Panc1 (cell line): ENCODE data around the gene OR8D4. TPM values are rescaled to one million over a fixed set of nuclear protein-coding genes. Genes with fewer than 3 reads are reported as not detected.

Source experiments
- ATAC-seq: fragments of 200-7000 bp; cut with Tn5 transposase; 2 replicates; pipeline ENCODE4 v1.9.1; 2020; ENCODE audit warnings: mild to moderate bottlenecking, moderate library complexity
- BruUV-seq: library from RNA; stranded (reverse); fragments of 400-500 nt; replicated peaks from 2 replicates; lab custom pipeline; 2021; lab: Mats Ljungman, UMichigan
- CTCF ChIA-PET: fragments of 300-600 bp; sonication (Branson Sonifier 250); formaldehyde crosslinking; loops from one replicate; lab custom pipeline; 2022; ENCODE audit warnings: antibody characterized with exemption; lab: Charles Lee
- POLR2A ChIA-PET: fragments of 300-600 bp; sonication (Branson Sonifier 250); formaldehyde crosslinking; loops from one replicate; lab custom pipeline; 2022; ENCODE audit warnings: antibody characterized with exemption; lab: Charles Lee
- DNase-seq: peaks from one replicate; pipeline ENCODE4 v3.0.0-alpha.2; 2010; ENCODE audit warnings: low read depth, low spot score
- H3K27ac ChIP-seq: 2 replicates; pipeline ENCODE4 v1.5.1; 2011; ENCODE audit warnings: mild to moderate bottlenecking, low read length, inconsistent platforms
- H3K27me3 ChIP-seq: fragments of 200-500 bp; sonication (Bioruptor generic); 2 replicates; pipeline ENCODE4 v1.6.0; 2014; ENCODE audit warnings: low read length, inconsistent platforms; ENCODE audit not compliant: control insufficient read depth, insufficient read depth
- H3K36me3 ChIP-seq: fragments of 200-500 bp; sonication (Bioruptor generic); 2 replicates; pipeline ENCODE4 v1.5.1; 2014; ENCODE audit warnings: inconsistent platforms, mild to moderate bottlenecking, low read length, moderate library complexity; ENCODE audit not compliant: control insufficient read depth, insufficient read depth
- H3K4me1 ChIP-seq: 2 replicates; pipeline ENCODE4 v1.5.1; 2011; ENCODE audit warnings: inconsistent platforms, mild to moderate bottlenecking, low read length, moderate library complexity; ENCODE audit not compliant: control insufficient read depth, insufficient read depth
- H3K4me3 ChIP-seq, 2 experiments: 2 replicates each; pipeline ENCODE4 v1.5.1; 2011 to 2012; ENCODE audit warnings: low read depth in 2 of 2, low read length in 2 of 2, mild to moderate bottlenecking in 2 of 2, inconsistent platforms in 1 of 2, moderate library complexity in 1 of 2
- H3K9me3 ChIP-seq: fragments of 200-500 bp; sonication (Bioruptor generic); 2 replicates; pipeline ENCODE4 v1.5.1; 2014; ENCODE audit warnings: low read depth, mild to moderate bottlenecking, inconsistent platforms, low read length, moderate library complexity; ENCODE audit not compliant: control insufficient read depth, insufficient read depth
- CTCF ChIP-seq: fragments of 450-650 bp; IDR thresholded peaks from 2 replicates; pipeline ENCODE4 v1.5.1; 2017; ENCODE audit warnings: mild to moderate bottlenecking
- POLR2AphosphoS5 ChIP-seq: IDR thresholded peaks from 2 replicates; pipeline ENCODE4 v1.6.1; 2012; ENCODE audit warnings: mild to moderate bottlenecking, low read depth, low read length, moderate library complexity
- REST ChIP-seq, 2 experiments: IDR thresholded peaks; 2 replicates each; pipeline ENCODE4 v1.6.1; 2011 to 2012; ENCODE audit warnings: low read depth in 2 of 2, control low read depth in 1 of 2, low read length in 1 of 2, mild to moderate bottlenecking in 1 of 2, moderate library complexity in 1 of 2; ENCODE audit not compliant: insufficient read depth in 1 of 2
- SIN3A ChIP-seq: IDR thresholded peaks from 2 replicates; pipeline ENCODE4 v1.6.1; 2012; ENCODE audit warnings: low read depth, mild to moderate bottlenecking, low read length, moderate library complexity, borderline replicate concordance; ENCODE audit not compliant: insufficient read depth
- TCF7L2 ChIP-seq: IDR thresholded peaks from 2 replicates; pipeline ENCODE4 v1.6.1; 2011; ENCODE audit warnings: mild to moderate bottlenecking, low read depth, low read length, inconsistent platforms
- in situ Hi-C: cut with HindIII; loops from 2 replicates; pipeline ENCODE4 v1.10.0; 2016; ENCODE audit warnings: low sequenced_read_pairs, low pct_unique_long_range_greater_than_20kb
- intact Hi-C: fragments of 100-400 bp; cut with micrococcal nuclease; formaldehyde crosslinking; loops from one replicate; pipeline ENCODE4 v1.10.0; 2022; ENCODE audit not compliant: unreplicated experiment
- total RNA-seq: library from RNA; stranded (reverse); gene quantifications from one replicate; pipeline ENCODE4 v1.2.1, GENCODE V29; 2021; ENCODE audit not compliant: unreplicated experiment

The OR8D4 gene
- total RNA-seq, 1 experiment from 2014 or later: not detected

- TF ChIP-seq POLR2AphosphoS5 (no peak), TCF7L2 (no peak), CTCF (no peak), REST (IDR thresholded peaks at IDR 0.05; ENCODE audit: insufficient read depth in 1 of 2, low read depth in 2 of 2, low read length in 1 of 2) (no peak), SIN3A (no peak)
- intact Hi-C loops: no loop called here
- no peaks in the 10 kb centered on the region for H3K27me3 ChIP-seq
- H3K9me3 ChIP-seq: no peaks in the 10 kb centered on the region; the same call in 1 of the 2 replicates
- no peak overlapping the region for H3K27ac ChIP-seq
- CTCF ChIA-PET: no interaction called here
- no TSS peak for BruUV-seq
- DNase-seq (no peak), ATAC-seq (no peak)
- no peak overlapping the region for H3K4me3 ChIP-seq
- in situ Hi-C loops: no loop called here
- POLR2A ChIA-PET: no interaction called here
- H3K4me1 ChIP-seq: no peaks in the 10 kb centered on the region
- no peaks in the 10 kb centered on the region for H3K36me3 ChIP-seq
These were observed 21.1 kb upstream of the OR8D4 start for GRCh38 chr11:123880912-123881311.

DNA sequence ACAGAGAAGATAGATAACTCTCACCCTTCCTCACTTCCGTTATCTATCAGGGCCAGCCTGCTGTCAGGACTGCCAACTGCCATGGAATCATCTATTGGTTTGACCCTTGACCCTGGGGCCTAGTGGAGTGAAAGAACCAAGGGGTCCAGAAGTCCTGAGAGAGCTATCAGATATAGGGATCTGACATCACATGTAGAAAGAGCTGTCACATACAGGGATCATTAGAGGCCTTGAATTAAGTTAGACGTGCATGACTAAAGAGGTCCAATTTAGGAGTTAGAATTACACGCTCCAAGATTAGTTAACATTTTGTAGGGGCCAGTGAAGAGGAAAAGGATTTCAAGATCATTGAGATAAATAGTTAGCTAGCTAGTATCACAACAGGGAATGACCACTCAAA lies 16.4 kb upstream of the OR8D4 start, which contains the start of gene TMEM225:
TSS of gene TMEM225 (minus strand) at position 101 of the 400 bp plus-strand sequence. CDS start 245 bp downstream, outside the sequence.
- no peak within 1 kb of the TSS for H3K4me3 ChIP-seq
- POLR2A ChIA-PET: no interaction called here
- TF ChIP-seq CTCF (no peak), POLR2AphosphoS5 (no peak), REST (IDR thresholded peaks at IDR 0.05; ENCODE audit: insufficient read depth in 1 of 2, low read depth in 2 of 2, low read length in 1 of 2) (no peak), TCF7L2 (no peak), SIN3A (no peak)
- H3K27ac ChIP-seq: no peak within 1 kb of the TSS
- H3K4me1 ChIP-seq: no peaks in the 10 kb centered on the region
- no peaks in the 10 kb centered on the region for H3K27me3 ChIP-seq
- DNase-seq: no peak
- no peaks in the 10 kb centered on the region for H3K36me3 ChIP-seq
- CTCF ChIA-PET: no interaction called here
- H3K9me3 ChIP-seq: no peaks in the 10 kb centered on the region; the same call in 1 of the 2 replicates
- no TSS peak for BruUV-seq
- intact Hi-C loops: no loop called here
- in situ Hi-C loops: no loop called here
- no peak for ATAC-seq
